HepG2 (cell line): ENCODE results near the gene ZNF3. TPM values are rescaled to one million over a fixed set of nuclear protein-coding genes. Genes with fewer than 3 reads are reported as not detected.
A peak's percentile ranks its signal among the peaks of the same experiment; 100 is the strongest.

Source experiments
- ELF1 ChIP-seq: sonication (generic); formaldehyde crosslinking; IDR thresholded peaks from 2 replicates; pipeline ENCODE4 v1.4.0; 2020; ENCODE audit warnings: missing genetic modification reagents
- ELF3 ChIP-seq: IDR thresholded peaks from 2 replicates; pipeline ENCODE4 v1.6.1; 2016; ENCODE audit warnings: missing genetic modification reagents, missing compliant biosample characterization
- HNF4A ChIP-seq: sonication (generic); formaldehyde crosslinking; IDR thresholded peaks from 2 replicates; pipeline ENCODE4 v1.4.0; 2020; ENCODE audit warnings: missing genetic modification reagents
- HNF4G ChIP-seq, 2 experiments: sonication (generic) in 1 of 2; formaldehyde crosslinking in 1 of 2; IDR thresholded peaks; 2 replicates each; pipeline versions ENCODE4 v1.4.0 to v1.6.1; 2011 to 2020; ENCODE audit warnings: borderline replicate concordance in 2 of 2, low read depth in 2 of 2, mild to moderate bottlenecking in 2 of 2, low read length in 1 of 2, missing genetic modification reagents in 1 of 2, moderate library complexity in 1 of 2
- HOXA3 ChIP-seq: sonication (generic); formaldehyde crosslinking; IDR thresholded peaks from 2 replicates; pipeline ENCODE4 v1.5.0; 2020; ENCODE audit warnings: missing genetic modification reagents
- KDM6A ChIP-seq: IDR thresholded peaks from 2 replicates; pipeline ENCODE4 v1.6.1; 2016; ENCODE audit warnings: low read depth
- MAFF ChIP-seq: IDR thresholded peaks from 2 replicates; pipeline ENCODE4 v1.6.1; 2011; ENCODE audit warnings: low read depth, low read length, improper control_type of control experiment
- SAP130 ChIP-seq: IDR thresholded peaks from 2 replicates; pipeline ENCODE4 v1.6.1; 2016; ENCODE audit warnings: low read depth
- TEAD3 ChIP-seq: optimal IDR thresholded peaks from 2 replicates; pipeline ENCODE3; 2016; ENCODE audit warnings: borderline replicate concordance
- TERF1 ChIP-seq: sonication (generic); formaldehyde crosslinking; IDR thresholded peaks from 2 replicates; pipeline ENCODE4 v1.8.0; 2022; ENCODE audit warnings: mild to moderate bottlenecking, missing genetic modification reagents, moderate library complexity
- ZNF263 ChIP-seq: sonication (generic); formaldehyde crosslinking; IDR thresholded peaks from 2 replicates; pipeline ENCODE4 v1.4.0; 2020; ENCODE audit warnings: missing genetic modification reagents
- ZNF883 ChIP-seq: sonication (generic); formaldehyde crosslinking; IDR thresholded peaks from 2 replicates; pipeline ENCODE4 v1.5.1; 2020; ENCODE audit warnings: mild to moderate bottlenecking, missing genetic modification reagents; ENCODE audit errors: not compliant biosample characterization
- polyA plus RNA-seq, 8 experiments: library from polyadenylated mRNA; depleted of rRNA in 3 of 8; stranded (reverse) in 7 of 8; unstranded in 1 of 8; fragments of >200 nt; fragmentation: Illumina TruSeq in 4 of 8; extraction: Trizol in 4 of 8; gene quantifications; 2 replicates each; pipeline versions ENCODE4 v1.2.1 to v1.2.3, GENCODE V29; 2011 to 2016; ENCODE audit warnings: low read depth in 4 of 8, missing spikeins in 1 of 8, mixed read lengths in 1 of 8; ENCODE audit not compliant: insufficient read depth in 1 of 8
- total RNA-seq, 5 experiments: library from RNA; depleted of rRNA; stranded (reverse); fragments of >200 nt; fragmentation: Illumina TruSeq; extraction: Trizol; gene quantifications; 2 replicates each; pipeline ENCODE4 v1.2.3, GENCODE V29; 2016; ENCODE audit warnings: low read depth in 1 of 5
- TF ChIP-seq, protein P1 (sequence below): sonication (generic); formaldehyde crosslinking; IDR thresholded peaks from 2 replicates; pipeline ENCODE4 v1.4.0; 2020; ENCODE audit warnings: mild to moderate bottlenecking, missing genetic modification reagents

The ZNF3 gene
- total and polyA plus RNA-seq, 2 of the 13 experiments (the other 11 are each of a cell fraction or from before 2014, with no cell fraction given): 33.7 to 56.9 TPM

- TF ChIP-seq, protein P1, sequence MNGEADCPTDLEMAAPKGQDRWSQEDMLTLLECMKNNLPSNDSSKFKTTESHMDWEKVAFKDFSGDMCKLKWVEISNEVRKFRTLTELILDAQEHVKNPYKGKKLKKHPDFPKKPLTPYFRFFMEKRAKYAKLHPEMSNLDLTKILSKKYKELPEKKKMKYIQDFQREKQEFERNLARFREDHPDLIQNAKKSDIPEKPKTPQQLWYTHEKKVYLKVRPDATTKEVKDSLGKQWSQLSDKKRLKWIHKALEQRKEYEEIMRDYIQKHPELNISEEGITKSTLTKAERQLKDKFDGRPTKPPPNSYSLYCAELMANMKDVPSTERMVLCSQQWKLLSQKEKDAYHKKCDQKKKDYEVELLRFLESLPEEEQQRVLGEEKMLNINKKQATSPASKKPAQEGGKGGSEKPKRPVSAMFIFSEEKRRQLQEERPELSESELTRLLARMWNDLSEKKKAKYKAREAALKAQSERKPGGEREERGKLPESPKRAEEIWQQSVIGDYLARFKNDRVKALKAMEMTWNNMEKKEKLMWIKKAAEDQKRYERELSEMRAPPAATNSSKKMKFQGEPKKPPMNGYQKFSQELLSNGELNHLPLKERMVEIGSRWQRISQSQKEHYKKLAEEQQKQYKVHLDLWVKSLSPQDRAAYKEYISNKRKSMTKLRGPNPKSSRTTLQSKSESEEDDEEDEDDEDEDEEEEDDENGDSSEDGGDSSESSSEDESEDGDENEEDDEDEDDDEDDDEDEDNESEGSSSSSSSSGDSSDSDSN (CRISPR knock-in tag): 0 out of 2 replicates have a peak, but pooled peaks have one; percentile 17
- 0 out of 2 replicates have a peak, but pooled peaks have one; percentile 15 for TF ChIP-seq HOXA3 (CRISPR knock-in tag)
- TF ChIP-seq HNF4G (IDR thresholded peaks at IDR 0.05; ENCODE audit: borderline replicate concordance, low read depth, low read length): peak; percentile 61; the same call in 1 of the 2 replicates
- no peak for TF ChIP-seq HNF4G (CRISPR knock-in tag; IDR thresholded peaks at IDR 0.05; ENCODE audit: borderline replicate concordance, low read depth)
- TF ChIP-seq KDM6A (CRISPR knock-in tag): no peak
- TF ChIP-seq MAFF: 0 out of 2 replicates have a peak, but pooled peaks have one; percentile 31
- peak; percentile 67 for TF ChIP-seq HNF4A (CRISPR knock-in tag)
- TF ChIP-seq TEAD3 (CRISPR knock-in tag): peak; percentile 27
- peak; percentile 71; the same call in 1 of the 2 replicates for TF ChIP-seq ELF3 (CRISPR knock-in tag)
- peak; percentile 62; the same call in 1 of the 2 replicates for TF ChIP-seq ELF1
- no peak for TF ChIP-seq ZNF263 (CRISPR knock-in tag)
- TF ChIP-seq SAP130 (CRISPR knock-in tag): peak; percentile 38; the same call in 1 of the 2 replicates
- TF ChIP-seq ZNF883 (CRISPR knock-in tag): no peak
- TF ChIP-seq TERF1 (CRISPR knock-in tag): no peak
These were observed 4.3 kb downstream of the ZNF3 start (continued) for GRCh38 chr7:100077205-100077604.
